ENCODE results near the gene TMEM175.

The TMEM175 gene

DNA sequence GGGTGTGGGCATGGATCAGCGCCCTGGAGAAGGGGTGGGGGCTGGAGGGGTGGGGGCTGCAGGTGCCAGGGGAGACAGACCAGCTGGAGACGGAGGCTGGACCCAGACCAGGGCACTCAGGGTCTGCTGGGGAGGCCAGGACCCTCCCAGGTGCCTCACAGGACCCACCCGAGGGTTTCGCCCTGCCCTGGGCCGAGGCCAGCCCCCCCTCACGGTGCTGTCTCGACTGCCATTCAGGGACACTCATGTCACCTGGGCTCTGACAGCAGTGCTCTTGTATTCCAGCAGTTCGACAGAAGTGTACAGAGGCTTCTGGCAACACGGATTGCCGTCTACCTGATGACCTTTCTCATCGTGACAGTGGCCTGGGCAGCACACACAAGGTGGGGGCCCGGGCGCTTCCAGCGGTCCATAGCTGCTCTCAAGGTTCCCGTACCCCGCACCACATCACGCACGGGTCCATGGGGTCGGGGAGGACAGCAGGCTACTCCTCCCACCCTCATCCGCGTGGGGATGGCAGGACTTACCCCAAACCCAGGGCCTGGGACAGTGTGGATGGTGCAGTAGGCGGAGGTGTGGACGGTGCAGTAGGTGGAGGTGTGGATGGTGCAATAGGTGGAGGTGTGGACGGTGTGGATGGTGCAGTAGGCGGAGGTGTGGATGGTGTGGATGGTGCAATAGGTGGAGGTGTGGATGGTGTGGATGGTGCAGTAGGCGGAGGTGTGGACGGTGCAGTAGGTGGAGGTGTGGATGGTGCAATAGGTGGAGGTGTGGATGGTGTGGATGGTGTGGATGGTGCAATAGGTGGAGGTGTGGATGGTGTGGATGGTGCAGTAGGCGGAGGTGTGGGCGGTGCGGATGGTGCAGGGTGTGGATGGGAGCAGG, 18.1 kb downstream of the TMEM175 start:
- Histone ChIP-seq H3K36me3 (ENCODE audit: insufficient read depth, low read length) (peaks cover 9% of the 10 kb centered on the region), H3K4me3 (ENCODE audit: low read depth in 1 of 2, low read length in 2 of 2) (no peak overlapping the region), H3K4me1 (ENCODE audit: insufficient read depth, low read length) (no peaks in the 10 kb centered on the region), H3K27me3 (ENCODE audit: control insufficient read depth in 1 of 2, insufficient read depth in 2 of 2, low read length in 2 of 2) (no peaks in the 10 kb centered on the region), H3K27ac (ENCODE audit: low read depth, low read length) (no peak overlapping the region), H3K9ac (ENCODE audit: low read length) (no peak overlapping the region), H3K9me3 (ENCODE audit: low read length) (no peaks in the 10 kb centered on the region)

DNA sequence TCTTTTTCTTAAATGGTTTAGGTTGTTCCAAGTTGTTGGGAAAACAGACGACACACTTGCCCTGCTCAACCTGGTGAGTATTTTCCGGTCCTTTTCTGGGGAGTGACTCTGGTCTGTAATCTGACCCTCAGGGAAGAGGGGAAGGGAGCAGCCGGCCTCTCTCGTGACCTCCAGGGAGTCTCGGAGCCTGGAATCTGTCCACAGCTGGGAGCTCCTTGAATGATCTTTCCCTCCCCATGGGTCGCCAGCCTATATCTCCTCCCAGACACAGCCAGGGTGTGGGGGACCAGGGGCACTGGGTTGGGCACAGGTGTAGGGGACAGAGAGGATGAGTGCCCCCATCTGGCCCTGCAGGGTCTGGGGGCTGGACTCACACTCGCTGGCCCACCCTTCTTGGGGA, 18.9 kb downstream of the TMEM175 start:
- H3K4me1 ChIP-seq (ENCODE audit: insufficient read depth, low read length) = no peaks in the 10 kb centered on the region
- H3K36me3 ChIP-seq (ENCODE audit: insufficient read depth, low read length) = peaks cover 9% of the 10 kb centered on the region
- H3K27me3 ChIP-seq (ENCODE audit: control insufficient read depth in 1 of 2, insufficient read depth in 2 of 2, low read length in 2 of 2) = no peaks in the 10 kb centered on the region
- H3K9ac ChIP-seq (ENCODE audit: low read length) = no peak overlapping the region
- no peak overlapping the region for H3K27ac ChIP-seq (ENCODE audit: low read depth, low read length)
- no peaks in the 10 kb centered on the region for H3K9me3 ChIP-seq (ENCODE audit: low read length)
- no peak overlapping the region for H3K4me3 ChIP-seq (ENCODE audit: low read depth in 1 of 2, low read length in 2 of 2)

GRCh38 chr4:951594-952468, 19.6 kb downstream of the TMEM175 start:
- Histone ChIP-seq H3K9me3 (ENCODE audit: low read length) (no peaks in the 10 kb centered on the region), H3K27ac (ENCODE audit: low read depth, low read length) (no peak overlapping the region), H3K9ac (ENCODE audit: low read length) (no peak overlapping the region), H3K27me3 (ENCODE audit: control insufficient read depth in 1 of 2, insufficient read depth in 2 of 2, low read length in 2 of 2) (no peaks in the 10 kb centered on the region), H3K36me3 (ENCODE audit: insufficient read depth, low read length) (peaks cover 9% of the 10 kb centered on the region), H3K4me3 (ENCODE audit: low read depth in 1 of 2, low read length in 2 of 2) (no peak overlapping the region), H3K4me1 (ENCODE audit: insufficient read depth, low read length) (no peaks in the 10 kb centered on the region)

GRCh38 chr4:952881-953573, 20.8 kb downstream of the TMEM175 start:
- peaks cover 9% of the 10 kb centered on the region for H3K36me3 ChIP-seq (ENCODE audit: insufficient read depth, low read length)
- no peaks in the 10 kb centered on the region for H3K27me3 ChIP-seq (ENCODE audit: control insufficient read depth in 1 of 2, insufficient read depth in 2 of 2, low read length in 2 of 2)
- H3K27ac ChIP-seq (ENCODE audit: low read depth, low read length) = no peak overlapping the region
- H3K4me1 ChIP-seq (ENCODE audit: insufficient read depth, low read length) = no peaks in the 10 kb centered on the region
- H3K9me3 ChIP-seq (ENCODE audit: low read length) = no peaks in the 10 kb centered on the region
- H3K9ac ChIP-seq (ENCODE audit: low read length) = no peak overlapping the region
- no peak overlapping the region for H3K4me3 ChIP-seq (ENCODE audit: low read depth in 1 of 2, low read length in 2 of 2)

DNA sequence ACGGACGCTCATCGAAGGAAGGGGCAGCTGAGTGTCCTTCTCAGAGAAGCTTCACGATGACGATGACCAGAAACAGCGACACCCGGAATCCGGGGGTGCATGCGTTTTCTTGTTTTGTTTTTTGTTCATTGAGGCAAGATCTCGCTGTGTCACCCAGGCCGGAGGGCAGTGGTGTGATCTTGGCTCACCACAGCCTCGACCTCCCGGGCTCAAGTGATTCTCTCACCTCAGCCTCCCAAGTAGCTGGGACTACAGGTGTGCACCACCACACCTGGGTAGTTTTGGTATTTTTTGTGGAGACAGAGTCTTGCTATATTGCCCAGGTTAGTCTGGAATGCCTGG, 21.3 kb downstream of the TMEM175 start:
- Histone ChIP-seq H3K36me3 (ENCODE audit: insufficient read depth, low read length) (peaks cover 9% of the 10 kb centered on the region), H3K4me3 (ENCODE audit: low read depth in 1 of 2, low read length in 2 of 2) (no peak overlapping the region), H3K9ac (ENCODE audit: low read length) (no peak overlapping the region), H3K9me3 (ENCODE audit: low read length) (no peaks in the 10 kb centered on the region), H3K27me3 (ENCODE audit: control insufficient read depth in 1 of 2, insufficient read depth in 2 of 2, low read length in 2 of 2) (no peaks in the 10 kb centered on the region), H3K4me1 (ENCODE audit: insufficient read depth, low read length) (no peaks in the 10 kb centered on the region), H3K27ac (ENCODE audit: low read depth, low read length) (no peak overlapping the region)

GRCh38 chr4:954211-955020, 22.2 kb downstream of the TMEM175 start:
- Histone ChIP-seq H3K4me3 (ENCODE audit: low read depth in 1 of 2, low read length in 2 of 2) (no peak overlapping the region), H3K27ac (ENCODE audit: low read depth, low read length) (no peak overlapping the region), H3K27me3 (ENCODE audit: control insufficient read depth in 1 of 2, insufficient read depth in 2 of 2, low read length in 2 of 2) (no peaks in the 10 kb centered on the region), H3K4me1 (ENCODE audit: insufficient read depth, low read length) (no peaks in the 10 kb centered on the region), H3K9ac (ENCODE audit: low read length) (no peak overlapping the region), H3K9me3 (ENCODE audit: low read length) (no peaks in the 10 kb centered on the region), H3K36me3 (ENCODE audit: insufficient read depth, low read length) (peaks cover 9% of the 10 kb centered on the region)

DNA sequence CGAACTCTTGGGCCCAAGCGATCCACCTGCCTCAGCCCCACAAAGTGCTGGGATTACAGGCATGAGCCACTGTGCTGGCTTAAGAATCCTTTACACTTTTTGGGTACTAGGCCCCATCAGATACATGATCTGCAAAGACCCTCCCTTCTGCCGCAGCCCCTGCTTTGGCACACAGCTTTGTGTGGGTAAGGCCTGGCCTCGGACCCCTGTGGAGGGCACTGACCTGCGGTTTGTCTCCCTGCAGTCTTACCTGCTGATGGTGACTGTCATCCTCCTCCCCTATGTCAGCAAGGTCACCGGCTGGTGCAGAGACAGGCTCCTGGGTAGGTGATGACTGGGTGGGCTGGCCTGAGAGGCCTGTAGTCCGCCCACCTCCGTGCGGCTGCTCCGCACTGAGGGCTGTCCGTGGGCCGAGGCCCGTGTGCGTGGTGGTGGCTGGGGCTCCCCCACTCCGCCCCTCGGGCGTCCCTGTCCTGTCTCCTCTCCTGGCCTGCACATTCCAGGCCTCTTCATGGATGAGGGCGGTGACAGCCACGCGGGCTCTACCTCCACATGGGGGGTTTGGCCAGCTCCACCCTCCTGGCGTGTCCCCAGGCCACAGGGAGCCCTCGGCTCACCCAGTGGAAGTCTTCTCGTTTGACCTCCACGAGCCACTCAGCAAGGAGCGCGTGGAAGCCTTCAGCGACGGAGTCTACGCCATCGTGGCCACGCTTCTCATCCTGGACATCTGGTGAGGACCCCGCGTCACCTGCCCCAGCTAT, 23.1 kb downstream of the TMEM175 start:
- no peaks in the 10 kb centered on the region for H3K9me3 ChIP-seq (ENCODE audit: low read length)
- H3K4me3 ChIP-seq (ENCODE audit: low read depth in 1 of 2, low read length in 2 of 2) = no peak overlapping the region
- H3K4me1 ChIP-seq (ENCODE audit: insufficient read depth, low read length) = no peaks in the 10 kb centered on the region
- H3K27ac ChIP-seq (ENCODE audit: low read depth, low read length) = no peak overlapping the region
- peaks cover 9% of the 10 kb centered on the region for H3K36me3 ChIP-seq (ENCODE audit: insufficient read depth, low read length)
- no peak overlapping the region for H3K9ac ChIP-seq (ENCODE audit: low read length)
- H3K27me3 ChIP-seq (ENCODE audit: control insufficient read depth in 1 of 2, insufficient read depth in 2 of 2, low read length in 2 of 2) = no peaks in the 10 kb centered on the region

- Histone ChIP-seq H3K36me3 (ENCODE audit: insufficient read depth, low read length) (peaks cover 9% of the 10 kb centered on the region), H3K27ac (ENCODE audit: low read depth, low read length) (no peak overlapping the region), H3K4me1 (ENCODE audit: insufficient read depth, low read length) (no peaks in the 10 kb centered on the region), H3K4me3 (ENCODE audit: low read depth in 1 of 2, low read length in 2 of 2) (no peak overlapping the region), H3K9ac (ENCODE audit: low read length) (no peak overlapping the region), H3K27me3 (ENCODE audit: control insufficient read depth in 1 of 2, insufficient read depth in 2 of 2, low read length in 2 of 2) (no peaks in the 10 kb centered on the region), H3K9me3 (ENCODE audit: low read length) (no peaks in the 10 kb centered on the region)
Observed at GRCh38 chr4:955931-956381, 23.7 kb downstream of the TMEM175 start.

DNA sequence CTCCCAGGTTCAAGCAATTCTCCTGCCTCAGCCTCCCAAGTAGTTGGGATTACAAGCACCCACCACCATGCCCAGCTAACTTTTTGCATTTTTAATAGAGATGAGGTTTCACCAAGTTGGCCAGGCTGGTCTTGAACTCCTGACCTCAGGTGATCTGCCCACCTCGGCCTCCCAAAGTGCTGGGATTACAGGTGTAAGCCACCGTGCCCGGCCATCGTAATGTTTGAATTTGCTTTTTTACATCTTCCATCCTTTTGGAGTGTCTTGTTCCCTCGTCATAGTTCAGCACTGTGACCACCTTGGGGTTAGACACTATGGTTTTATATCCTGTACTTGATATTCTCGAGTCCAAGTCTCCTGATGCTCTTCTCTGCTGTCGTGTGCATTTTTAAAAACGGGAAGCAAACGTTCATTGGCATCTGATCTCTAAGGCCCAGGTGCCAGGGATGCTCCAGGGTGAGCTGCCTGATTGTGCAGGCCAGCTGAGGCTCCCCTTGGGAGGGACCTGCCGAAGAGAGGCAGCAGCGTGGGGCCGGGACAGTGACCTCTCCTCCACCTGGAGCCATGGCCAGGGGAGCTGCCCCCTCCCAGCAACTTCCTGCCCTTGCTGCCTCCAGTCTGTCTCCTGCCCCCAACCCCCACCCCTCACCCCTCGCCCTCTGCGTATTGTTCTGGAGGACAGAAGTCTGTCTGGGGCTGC, 24.4 kb downstream of the TMEM175 start:
- H3K9me3 ChIP-seq (ENCODE audit: low read length) = no peaks in the 10 kb centered on the region
- H3K9ac ChIP-seq (ENCODE audit: low read length) = no peak overlapping the region
- no peaks in the 10 kb centered on the region for H3K4me1 ChIP-seq (ENCODE audit: insufficient read depth, low read length)
- no peak overlapping the region for H3K27ac ChIP-seq (ENCODE audit: low read depth, low read length)
- H3K4me3 ChIP-seq (ENCODE audit: low read depth in 1 of 2, low read length in 2 of 2) = no peak overlapping the region
- no peaks in the 10 kb centered on the region for H3K27me3 ChIP-seq (ENCODE audit: control insufficient read depth in 1 of 2, insufficient read depth in 2 of 2, low read length in 2 of 2)
- H3K36me3 ChIP-seq (ENCODE audit: insufficient read depth, low read length) = peaks cover 9% of the 10 kb centered on the region

GRCh38 chr4:957231-957580, 24.9 kb downstream of the TMEM175 start:
- Histone ChIP-seq H3K4me3 (ENCODE audit: low read depth in 1 of 2, low read length in 2 of 2) (no peak overlapping the region), H3K27ac (ENCODE audit: low read depth, low read length) (no peak overlapping the region), H3K4me1 (ENCODE audit: insufficient read depth, low read length) (no peaks in the 10 kb centered on the region), H3K9ac (ENCODE audit: low read length) (no peak overlapping the region), H3K9me3 (ENCODE audit: low read length) (no peaks in the 10 kb centered on the region), H3K27me3 (ENCODE audit: control insufficient read depth in 1 of 2, insufficient read depth in 2 of 2, low read length in 2 of 2) (no peaks in the 10 kb centered on the region), H3K36me3 (ENCODE audit: insufficient read depth, low read length) (peaks cover 11% of the 10 kb centered on the region)

Measured in muscle layer of colon (tissue), 2 donors.